Lower leg skin (tissue), 3 donors: ENCODE measurements around the gene DAP.

Experiments used
- POLR2A ChIP-seq, 2 donors: fragments of 450-650 bp; IDR thresholded peaks; one replicate each; pipeline ENCODE4 v1.6.1; 2016 to 2017; ENCODE audit warnings: antibody characterized with exemption in 2 of 2, mild to moderate bottlenecking in 1 of 2, moderate library complexity in 1 of 2
- TF ChIP-seq, protein P1 (sequence below), 3 donors: fragments of 450-650 bp; IDR thresholded peaks; one replicate each; pipeline ENCODE4 v1.5.1; 2016; ENCODE audit warnings: antibody characterized with exemption in 3 of 3, mild to moderate bottlenecking in 3 of 3, moderate library complexity in 2 of 3

DNA sequence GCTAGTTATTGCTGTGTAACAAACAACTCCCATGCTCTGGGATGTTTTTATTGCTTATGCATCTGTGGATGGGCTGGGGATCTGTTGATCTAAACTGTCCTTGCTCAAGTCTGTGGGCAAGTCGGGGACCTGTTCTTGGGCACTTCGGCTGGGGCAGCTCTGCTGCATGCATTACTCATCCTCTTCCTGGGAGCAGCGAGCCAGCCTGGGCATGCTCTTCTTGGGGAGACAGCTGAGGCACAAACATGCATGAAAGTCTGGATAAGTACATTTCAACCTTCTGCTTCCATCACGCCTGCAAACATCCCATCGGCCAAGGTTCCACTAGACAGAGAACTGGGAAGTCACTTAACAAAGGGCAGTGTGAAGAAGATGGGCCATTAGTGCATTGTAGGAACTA is 130.9 kb downstream of the DAP start:
- TF ChIP-seq, protein P1, sequence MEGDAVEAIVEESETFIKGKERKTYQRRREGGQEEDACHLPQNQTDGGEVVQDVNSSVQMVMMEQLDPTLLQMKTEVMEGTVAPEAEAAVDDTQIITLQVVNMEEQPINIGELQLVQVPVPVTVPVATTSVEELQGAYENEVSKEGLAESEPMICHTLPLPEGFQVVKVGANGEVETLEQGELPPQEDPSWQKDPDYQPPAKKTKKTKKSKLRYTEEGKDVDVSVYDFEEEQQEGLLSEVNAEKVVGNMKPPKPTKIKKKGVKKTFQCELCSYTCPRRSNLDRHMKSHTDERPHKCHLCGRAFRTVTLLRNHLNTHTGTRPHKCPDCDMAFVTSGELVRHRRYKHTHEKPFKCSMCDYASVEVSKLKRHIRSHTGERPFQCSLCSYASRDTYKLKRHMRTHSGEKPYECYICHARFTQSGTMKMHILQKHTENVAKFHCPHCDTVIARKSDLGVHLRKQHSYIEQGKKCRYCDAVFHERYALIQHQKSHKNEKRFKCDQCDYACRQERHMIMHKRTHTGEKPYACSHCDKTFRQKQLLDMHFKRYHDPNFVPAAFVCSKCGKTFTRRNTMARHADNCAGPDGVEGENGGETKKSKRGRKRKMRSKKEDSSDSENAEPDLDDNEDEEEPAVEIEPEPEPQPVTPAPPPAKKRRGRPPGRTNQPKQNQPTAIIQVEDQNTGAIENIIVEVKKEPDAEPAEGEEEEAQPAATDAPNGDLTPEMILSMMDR (IDR thresholded peaks at IDR 0.05) = no peak
- no peak for TF ChIP-seq POLR2A (IDR thresholded peaks at IDR 0.05)
